Left cardiac atrium (tissue), 4 donors: ENCODE results near the gene SPINK14. TPM values are rescaled to one million over a fixed set of nuclear protein-coding genes. Genes with fewer than 3 reads are reported as not detected.

ENCODE experiments used
- ATAC-seq, 2 donors: fragments of 200-7000 bp; cut with Tn5 transposase; one replicate each; pipeline ENCODE4 v1.9.1; 2020; ENCODE audit warnings: mild to moderate bottlenecking in 2 of 2, moderate library complexity in 2 of 2
- DNase-seq: peaks from one replicate; pipeline ENCODE4 v3.0.0-alpha.2; 2020
- intact Hi-C, 2 donors: fragments of 100-400 bp; cut with DNase I; formaldehyde crosslinking; loops; one replicate each; pipeline versions ENCODE4 v1.14.1 to v1.15.1; 2022 to 2023
- long read RNA-seq: library from polyadenylated mRNA; unstranded; transcript quantifications from one replicate; pipeline ENCODE4 v2.0.0, GENCODE V29; 2021
- total RNA-seq, 2 donors: library from RNA; stranded (reverse); fragmentation: NEBNext Ultra II Directional; extraction: Animal tissue kit (Norgen Biotek cat#: 25700); gene quantifications; one replicate each; pipeline ENCODE4 v1.2.1, GENCODE V29; 2021
- donor health status: DM: no; HTN: yes; CAD: no.
- donor health status: DM: no; HTN: yes; CAD: no; lungs with severe emphysema.
- donor health status: DM: yes; HTN: yes; CAD: no.
- donor health status: Dilated cardiomyopathy.

SPINK14 gene
- not detected for total RNA-seq
- long read RNA-seq, result 0 reads

GRCh38 chr5:148168246-148168645 lies at the start of gene SPINK14:
TSS of gene SPINK14 (plus strand) at chr5:148168546. CDS start at chr5:148169733, 1,187 bp downstream.
- intact Hi-C loops, result no loop called here
- ATAC-seq, result no peak

DNA sequence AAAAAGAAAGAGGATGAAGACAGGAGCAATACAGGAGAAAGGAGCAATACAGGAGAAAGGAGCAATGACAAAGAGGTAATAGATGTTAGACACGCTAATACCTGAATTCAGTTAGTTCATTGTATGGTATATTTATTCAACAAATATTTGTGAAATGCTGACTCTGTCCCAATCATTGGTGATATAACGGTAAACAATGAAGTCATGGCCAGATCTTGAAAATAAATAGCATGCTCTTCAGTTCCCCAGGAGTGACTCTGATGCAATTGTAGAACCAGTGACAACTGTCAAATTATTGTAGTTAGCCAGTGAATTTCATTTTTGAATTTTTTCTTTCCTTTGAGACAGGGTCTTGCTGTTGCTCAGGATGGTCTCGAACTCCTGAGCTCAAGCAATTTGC lies 48.0 kb upstream of the SPINK14 start:
- no peak for ATAC-seq
- no peak for DNase-seq
- intact Hi-C loops, result no loop called here

More at GRCh38 chr5:148168246-148168645, at the start of gene SPINK14:
- no peak for DNase-seq

GRCh38 chr5:148125641-148126040 lies 42.7 kb upstream of the SPINK14 start:
- intact Hi-C loops, result no loop called here
- no peak for ATAC-seq
- DNase-seq, result no peak

GRCh38 chr5:148135091-148136048 lies 33.0 kb upstream of the SPINK14 start:
- ATAC-seq, result no peak
- intact Hi-C loops, result no loop called here
- DNase-seq, result no peak

DNA sequence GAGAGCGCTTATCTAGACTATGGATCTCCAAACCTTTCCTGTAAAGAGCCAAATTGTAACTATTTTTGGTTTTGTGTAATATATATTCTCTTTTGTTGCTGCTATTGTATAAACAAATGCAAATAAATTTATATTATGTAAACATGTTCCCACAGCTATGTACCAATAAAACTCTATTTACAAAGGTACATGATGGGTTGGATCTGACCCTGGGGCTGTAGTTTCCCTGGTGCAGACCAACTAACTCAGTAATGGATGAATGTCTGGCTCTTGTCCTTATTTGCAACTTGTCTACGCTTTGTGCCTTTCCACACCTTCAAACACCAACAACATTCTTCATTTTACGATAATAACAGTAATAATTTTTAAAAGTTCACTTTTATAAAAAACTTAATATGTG lies 27.5 kb upstream of the SPINK14 start:
- ATAC-seq (no peak), DNase-seq (no peak)
- intact Hi-C loops, result no loop called here

DNA sequence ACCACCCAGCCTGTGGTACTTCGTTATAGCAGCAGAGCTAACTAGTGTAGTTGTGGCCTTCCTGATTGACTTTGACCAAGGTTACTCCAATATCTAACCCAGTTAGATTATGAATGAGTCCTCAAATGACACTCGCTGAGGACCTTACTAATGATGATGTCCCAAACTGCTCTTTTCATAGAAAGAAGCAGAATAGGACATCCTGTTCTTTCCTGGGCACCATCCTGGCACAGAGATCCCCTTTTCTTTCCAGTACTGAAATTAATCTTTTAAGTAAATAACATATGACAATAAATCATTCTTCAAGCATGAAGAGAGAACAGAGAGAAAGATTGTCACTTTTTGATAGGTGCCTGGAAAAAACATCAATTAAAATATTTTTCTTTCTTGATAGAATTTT lies 26.7 kb upstream of the SPINK14 start:
- DNase-seq (no peak), ATAC-seq (no peak)
- intact Hi-C loops, result no loop called here

DNA sequence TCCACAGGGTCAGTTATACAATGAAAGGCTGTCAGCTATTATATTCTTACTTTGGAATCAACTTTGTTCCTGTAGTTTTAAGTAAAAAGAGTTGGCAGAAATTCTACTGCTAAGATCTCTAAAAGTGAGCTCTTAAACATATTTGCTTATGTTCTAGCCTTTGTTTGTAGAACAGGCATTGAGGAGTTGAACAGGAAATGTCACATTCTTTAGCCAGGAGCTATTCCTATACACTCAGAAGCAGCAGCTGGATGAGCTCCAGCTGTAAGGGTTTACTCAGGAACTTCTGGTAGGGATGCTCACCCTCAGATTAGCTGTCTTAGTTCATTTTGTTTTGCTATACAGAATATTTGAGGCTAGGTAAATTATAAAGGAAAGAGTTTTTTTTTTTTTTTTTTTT lies 22.4 kb upstream of the SPINK14 start:
- ATAC-seq (no peak), DNase-seq (no peak)
- intact Hi-C loops, result no loop called here

DNA sequence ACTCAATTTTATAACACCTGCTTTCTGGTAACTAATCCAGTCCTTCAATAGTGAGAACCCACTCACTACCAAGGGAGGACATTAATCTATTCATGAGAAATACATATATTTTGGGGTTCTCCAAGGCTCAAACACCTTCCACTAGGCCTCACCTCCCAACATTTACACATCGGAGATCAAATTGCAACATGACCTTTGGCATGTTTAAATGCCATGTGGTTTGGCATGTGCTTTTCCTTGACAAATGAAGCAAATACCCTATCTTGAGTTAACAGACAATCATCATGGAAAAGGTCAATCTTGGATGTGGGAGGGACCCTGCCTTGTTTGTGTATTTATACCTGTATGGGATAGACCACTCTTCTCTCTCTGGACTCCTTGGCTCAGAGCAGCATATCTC lies 21.9 kb upstream of the SPINK14 start:
- intact Hi-C loops, result no loop called here
- DNase-seq, result no peak
- no peak for ATAC-seq

GRCh38 chr5:148147415-148147814 lies 20.9 kb upstream of the SPINK14 start:
- no peak for ATAC-seq
- DNase-seq, result no peak
- intact Hi-C loops, result no loop called here

GRCh38 chr5:148151872-148152271 lies 16.5 kb upstream of the SPINK14 start:
- DNase-seq, result no peak
- intact Hi-C loops, result no loop called here
- ATAC-seq, result no peak

- intact Hi-C loops, result no loop called here
- ATAC-seq (no peak), DNase-seq (no peak)
These were observed 15.6 kb upstream of the SPINK14 start for GRCh38 chr5:148152781-148153180.

GRCh38 chr5:148156609-148157008 lies 11.7 kb upstream of the SPINK14 start:
- ATAC-seq, result no peak
- intact Hi-C loops, result no loop called here

DNA sequence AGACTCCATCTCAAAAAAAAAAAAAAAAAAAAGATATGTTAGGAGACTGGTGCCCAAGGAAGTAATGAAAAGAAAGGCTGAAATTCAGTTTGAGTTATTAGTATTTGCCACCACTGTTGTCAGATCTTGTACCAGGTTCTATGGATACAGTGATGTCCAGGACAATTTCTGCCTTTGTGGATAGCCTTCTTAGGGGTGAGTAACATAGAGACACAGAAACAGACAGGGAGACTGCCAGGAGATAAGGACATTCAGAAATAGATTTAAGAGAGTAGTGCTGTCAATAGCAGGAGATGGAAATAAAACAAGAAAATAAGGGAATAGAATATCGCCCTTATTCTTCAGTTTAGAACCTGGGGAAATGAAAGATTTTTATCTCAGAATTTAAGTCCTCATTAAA lies 6.3 kb upstream of the SPINK14 start:
- ATAC-seq (peak; percentile 59 to 65), DNase-seq (no peak)
- intact Hi-C loops, result no loop called here

More at GRCh38 chr5:148156609-148157008, 11.7 kb upstream of the SPINK14 start:
- no peak for DNase-seq

GRCh38 chr5:148163345-148163744 lies 5.0 kb upstream of the SPINK14 start:
- intact Hi-C loops, result no loop called here
- DNase-seq (no peak), ATAC-seq (no peak)

DNA sequence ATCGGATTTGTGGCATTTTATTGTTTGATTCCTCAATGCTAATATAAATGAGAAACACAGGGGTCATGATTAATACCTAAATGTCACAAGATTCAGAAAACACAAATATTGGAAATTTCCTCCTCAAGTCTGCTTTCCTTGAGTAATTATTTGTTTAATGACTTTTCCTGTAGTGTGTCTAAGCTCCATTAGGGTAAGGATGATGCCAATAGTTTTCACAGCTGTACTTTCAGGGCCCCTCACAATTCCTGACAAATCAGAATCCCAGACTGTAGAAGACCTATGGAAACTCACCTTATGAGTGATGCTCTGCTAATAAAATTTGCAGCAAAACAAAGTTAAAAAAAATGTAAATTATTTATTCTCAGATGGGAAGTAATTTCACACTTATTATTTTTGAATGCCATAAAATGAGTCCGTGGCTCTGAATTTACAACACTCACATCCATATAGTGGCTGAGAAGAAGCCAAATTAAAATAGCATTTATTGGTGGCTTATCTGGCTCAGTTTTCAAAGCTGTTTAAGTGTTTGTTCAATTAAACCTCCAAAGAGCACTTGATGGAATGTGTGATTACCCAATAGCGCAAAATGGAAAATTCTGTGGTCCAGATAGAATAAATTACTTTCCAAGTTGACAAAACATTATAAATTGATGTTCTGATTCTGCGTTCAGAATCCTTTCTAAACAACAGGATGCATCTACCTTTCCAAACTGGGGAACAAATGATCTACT lies 1.6 kb upstream of the SPINK14 start:
- ATAC-seq (no peak), DNase-seq (no peak)
- intact Hi-C loops, result no loop called here

GRCh38 chr5:148172377-148172776 lies 4.0 kb downstream of the SPINK14 start:
- intact Hi-C loops, result loop anchor here in 1 of 2 donors (10.0 kb wide), 1 partner anchor 942 kb away; no protein-coding TSS in a partner anchor
- no peak for DNase-seq
- no peak for ATAC-seq

GRCh38 chr5:148176480-148176879 lies 8.1 kb downstream of the SPINK14 start:
- DNase-seq, result no peak
- intact Hi-C loops, result loop anchor here (5.0 to 10.0 kb wide), 2 partner anchors 556 to 938 kb away; no protein-coding TSS in a partner anchor
- no peak for ATAC-seq

- intact Hi-C loops, result loop anchor here (5.0 to 10.0 kb wide), 2 partner anchors 555 to 938 kb away; no protein-coding TSS in a partner anchor
- ATAC-seq, result no peak
- DNase-seq, result no peak
These were observed 8.9 kb downstream of the SPINK14 start for GRCh38 chr5:148177207-148177606.

DNA sequence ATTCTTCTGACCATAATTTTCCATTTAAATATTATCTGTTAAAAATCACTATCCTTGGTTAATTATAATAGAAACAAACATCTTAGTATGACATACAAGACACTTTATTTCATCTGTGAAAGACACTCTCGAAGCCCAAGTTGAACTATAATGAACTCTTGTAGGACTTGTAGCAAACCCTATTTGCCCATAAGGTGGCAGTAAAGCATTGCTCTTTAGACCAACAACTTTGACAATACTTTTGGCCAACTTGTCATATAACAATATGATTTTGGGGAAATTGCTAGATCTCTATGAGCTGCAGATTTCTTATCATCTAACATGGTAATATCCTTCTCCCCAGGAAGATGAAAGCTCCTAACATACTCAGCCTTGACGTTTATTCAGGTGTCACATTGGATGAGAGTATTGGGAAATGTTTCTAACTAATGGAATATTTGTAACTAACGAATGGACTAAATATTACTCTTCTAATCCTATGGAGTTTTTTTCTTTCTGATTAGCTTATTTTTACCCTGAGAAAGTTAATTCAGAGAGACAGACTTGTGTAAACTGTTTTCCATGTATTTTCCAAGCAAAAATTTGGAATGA lies 11.0 kb downstream of the SPINK14 start:
- DNase-seq (no peak), ATAC-seq (peak; percentile 47 to 65)
- intact Hi-C loops, result loop anchor here (5.0 to 10.0 kb wide), 2 partner anchors 553 to 935 kb away; no protein-coding TSS in a partner anchor
